K562 (cell line): Measurements from ENCODE around the gene ZCCHC8. TPM values are rescaled to one million over a fixed set of nuclear protein-coding genes. Genes with fewer than 3 reads are reported as not detected.

Experiments used
- CUX1 ChIP-seq: fragments of 200-800 bp; sonication (Bioruptor generic); IDR thresholded peaks from 2 replicates; pipeline ENCODE4 v1.6.1; 2016; ENCODE audit warnings: missing genetic modification characterization, missing compliant biosample characterization
- DDX20 ChIP-seq: fragments of 450-650 bp; IDR thresholded peaks from 2 replicates; pipeline ENCODE4 v1.6.1; 2016; ENCODE audit warnings: missing genetic modification characterization, low read depth, mild to moderate bottlenecking, missing compliant biosample characterization, moderate library complexity
- E2F3 ChIP-seq: fragments of 250-450 bp; sonication (Bioruptor Pico); IDR thresholded peaks from 2 replicates; pipeline ENCODE4 v1.4.0; 2020; ENCODE audit warnings: mild to moderate bottlenecking
- E2F4 ChIP-seq: sonication (generic); formaldehyde crosslinking; IDR thresholded peaks from 2 replicates; pipeline ENCODE4 v1.8.0; 2022; ENCODE audit warnings: mild to moderate bottlenecking, low read depth, missing genetic modification reagents
- HNRNPUL1 ChIP-seq: fragments of 200-400 bp; formaldehyde crosslinking; IDR thresholded peaks from 2 replicates; pipeline ENCODE4 v1.6.1; 2017; ENCODE audit warnings: low read length
- NR2F6 ChIP-seq: fragments of 450-650 bp; formaldehyde crosslinking; IDR thresholded peaks from 2 replicates; pipeline ENCODE4 v1.4.0; 2020; ENCODE audit warnings: mild to moderate bottlenecking
- ZBTB40 ChIP-seq, 2 experiments: fragments of 450-650 bp in 1 of 2; sonication (generic) in 1 of 2; formaldehyde crosslinking in 1 of 2; IDR thresholded peaks; 2 replicates each; pipeline versions ENCODE4 v1.7.1 to v1.9.0; 2016 to 2022; ENCODE audit warnings: inconsistent platforms in 1 of 2, mild to moderate bottlenecking in 1 of 2, missing genetic modification reagents in 1 of 2
- ZNF146 ChIP-seq: IDR thresholded peaks from one replicate; pipeline ENCODE4 v1.6.1; 2018; ENCODE audit warnings: missing compliant biosample characterization; ENCODE audit not compliant: unreplicated experiment
- ZNF239 ChIP-seq: fragments of 250-450 bp; sonication (Bioruptor Pico); IDR thresholded peaks from 2 replicates; pipeline ENCODE4 v1.4.0; 2020; ENCODE audit warnings: mild to moderate bottlenecking
- ZNF586 ChIP-seq: fragments of 450-650 bp; formaldehyde crosslinking; conservative IDR thresholded peaks from 2 replicates; pipeline ENCODE4 v1.4.0; 2020; ENCODE audit warnings: mild to moderate bottlenecking, moderate library complexity
- ZNF707 ChIP-seq: fragments of 250-450 bp; sonication (Bioruptor Pico); conservative IDR thresholded peaks from 2 replicates; pipeline ENCODE4 v1.8.0; 2022; ENCODE audit warnings: inconsistent platforms, mild to moderate bottlenecking, moderate library complexity
- ZSCAN29 ChIP-seq: fragments of 450-650 bp; IDR thresholded peaks from 2 replicates; pipeline ENCODE4 v1.6.1; 2017
- polyA plus RNA-seq, 8 experiments: library from polyadenylated mRNA; depleted of rRNA in 4 of 8; stranded (reverse) in 5 of 8; unstranded in 3 of 8; fragments of >200 nt; fragmentation: Nextera tagmentation in 2 of 8; fragmentation: Illumina TruSeq in 1 of 8; extraction: Ambion mirVana in 2 of 8; extraction: Trizol in 1 of 8; gene quantifications; 2 replicates each; pipeline versions ENCODE4 v1.2.1 to v1.2.3, GENCODE V29; 2011 to 2014; ENCODE audit warnings: inconsistent platforms in 1 of 8, missing spikeins in 1 of 8
- total RNA-seq, 7 experiments: library from RNA; depleted of rRNA in 6 of 7; stranded (reverse); fragments of >200 nt in 6 of 7; fragmentation: Illumina TruSeq in 2 of 7; extraction: Trizol in 2 of 7; gene quantifications; 2 replicates each; pipeline versions ENCODE4 v1.2.1 to v1.2.3, GENCODE V29; 2011 to 2021; ENCODE audit warnings: low replicate concordance in 1 of 7

Gene ZCCHC8
- total and polyA plus RNA-seq, 9 of the 15 experiments (the other 6 are each of a cell fraction or from before 2014, with no cell fraction given) = 14.8 to 50.9 (median 34.1) TPM

GRCh38 chr12:122500685-122501488 is at the start of gene ZCCHC8 (continued):
- no peak for TF ChIP-seq ZBTB40 (IDR thresholded peaks at IDR 0.05)
- no peak for TF ChIP-seq ZBTB40 (CRISPR knock-in tag; IDR thresholded peaks at IDR 0.05)
- TF ChIP-seq NR2F6 (CRISPR knock-in tag) = no peak
- TF ChIP-seq ZSCAN29 = no peak; the same call in 1 of the 2 replicates
- no peak for TF ChIP-seq E2F3 (CRISPR knock-in tag)
- no peak for TF ChIP-seq ZNF146 (CRISPR knock-in tag)
- TF ChIP-seq DDX20 (tag) = no peak
- no peak for TF ChIP-seq HNRNPUL1
- no peak for TF ChIP-seq CUX1 (CRISPR knock-in tag)
- no peak for TF ChIP-seq ZNF707 (CRISPR knock-in tag)
- TF ChIP-seq E2F4 (CRISPR knock-in tag) = no peak
- no peak for TF ChIP-seq ZNF586 (CRISPR knock-in tag)
- TF ChIP-seq ZNF239 (CRISPR knock-in tag) = no peak
